Trophoblast cell (in vitro differentiated cells and primary cell): ENCODE measurements around the gene STRIP2.
"Not testable (repeated sequence)": the region's sequence is repeated elsewhere in the genome, so short reads cannot be mapped to it uniquely, and the experiment has no call there.

Source experiments
- DNase-seq, 2 donors: peaks; one replicate each; pipeline ENCODE4 v3.0.0-alpha.2; 2016
- H2AFZ ChIP-seq: 2 replicates; pipeline ENCODE4 v1.6.1; 2013; ENCODE audit warnings: low read length, moderate library complexity, mild to moderate bottlenecking; ENCODE audit not compliant: insufficient read depth, poor library complexity
- H2AK5ac ChIP-seq: 2 replicates; pipeline ENCODE4 v1.6.1; 2013; ENCODE audit warnings: mild to moderate bottlenecking, low read length
- H2BK120ac ChIP-seq: 2 replicates; pipeline ENCODE4 v1.6.1; 2013; ENCODE audit warnings: low read length, mild to moderate bottlenecking, moderate library complexity; ENCODE audit not compliant: insufficient read depth, poor library complexity
- H2BK12ac ChIP-seq: 2 replicates; pipeline ENCODE4 v1.6.1; 2013; ENCODE audit warnings: mild to moderate bottlenecking, low read length, moderate library complexity
- H2BK5ac ChIP-seq: 2 replicates; pipeline ENCODE4 v1.6.1; 2013; ENCODE audit warnings: low read length, low read depth, moderate library complexity, mild to moderate bottlenecking; ENCODE audit not compliant: poor library complexity
- H3K14ac ChIP-seq: 2 replicates; pipeline ENCODE4 v1.6.1; 2013; ENCODE audit warnings: mild to moderate bottlenecking, low read length
- H3K18ac ChIP-seq: 2 replicates; pipeline ENCODE4 v1.6.1; 2013; ENCODE audit warnings: mild to moderate bottlenecking, low read length
- H3K23ac ChIP-seq: 2 replicates; pipeline ENCODE4 v1.6.1; 2013; ENCODE audit warnings: low read length
- H3K27ac ChIP-seq: 2 replicates; pipeline ENCODE4 v1.5.1; 2013; ENCODE audit warnings: low read depth, mild to moderate bottlenecking, inconsistent platforms, low read length, moderate library complexity
- H3K27me3 ChIP-seq: 2 replicates; pipeline ENCODE4 v1.6.1; 2013; ENCODE audit warnings: inconsistent platforms, mild to moderate bottlenecking, low read length, moderate library complexity; ENCODE audit not compliant: insufficient read depth
- H3K36me3 ChIP-seq, 2 experiments: 1 replicate in 1 of 2; 2 replicates in 1 of 2; pipeline ENCODE4 v1.6.1; 2013; ENCODE audit warnings: low read length in 2 of 2, mild to moderate bottlenecking in 2 of 2, moderate library complexity in 1 of 2; ENCODE audit not compliant: insufficient read depth in 2 of 2, control insufficient read depth in 1 of 2
- H3K4ac ChIP-seq: 2 replicates; pipeline ENCODE4 v1.6.1; 2013; ENCODE audit warnings: low read depth, mild to moderate bottlenecking, low read length, moderate library complexity
- H3K4me1 ChIP-seq, 2 experiments: 1 replicate in 1 of 2; 2 replicates in 1 of 2; pipeline ENCODE4 v1.6.1; 2013; ENCODE audit warnings: low read length in 2 of 2, mild to moderate bottlenecking in 2 of 2, moderate library complexity in 1 of 2; ENCODE audit not compliant: insufficient read depth in 2 of 2, control insufficient read depth in 1 of 2
- H3K4me2 ChIP-seq: 2 replicates; pipeline ENCODE4 v1.6.1; 2013; ENCODE audit warnings: inconsistent platforms, mild to moderate bottlenecking, low read length, moderate library complexity
- H3K4me3 ChIP-seq: 2 replicates; pipeline ENCODE4 v1.5.1; 2013; ENCODE audit warnings: mild to moderate bottlenecking, low read depth, low read length, inconsistent platforms
- H3K79me1 ChIP-seq: one replicate; pipeline ENCODE4 v1.6.1; 2013; ENCODE audit warnings: low read length
- H3K79me2 ChIP-seq: 2 replicates; pipeline ENCODE4 v1.6.1; 2013; ENCODE audit warnings: low read length, mild to moderate bottlenecking; ENCODE audit not compliant: control insufficient read depth, insufficient read depth, poor library complexity
- H3K9ac ChIP-seq: 2 replicates; pipeline ENCODE4 v1.6.1; 2013; ENCODE audit warnings: mild to moderate bottlenecking, low read length
- H3K9me3 ChIP-seq: 2 replicates; pipeline ENCODE4 v1.6.1; 2013; ENCODE audit warnings: low read depth, mild to moderate bottlenecking, control low read depth, inconsistent platforms, low read length; ENCODE audit not compliant: insufficient read depth
- H4K12ac ChIP-seq: 2 replicates; pipeline ENCODE4 v1.6.1; 2013; ENCODE audit warnings: low read depth, mild to moderate bottlenecking, low read length, moderate library complexity
- H4K8ac ChIP-seq: 2 replicates; pipeline ENCODE4 v1.6.1; 2013; ENCODE audit warnings: low read depth, mild to moderate bottlenecking, low read length, moderate library complexity
- H4K91ac ChIP-seq: one replicate; pipeline ENCODE4 v1.6.1; 2013; ENCODE audit warnings: low read depth, mild to moderate bottlenecking, low read length, moderate library complexity
- WGBS: extraction: QIAGEN DNeasy Blood & Tissue Kit; methylation state at CpG from one replicate; pipeline ENCODE4 v1.1.7; 2013; ENCODE audit warnings: missing lambda C conversion rate; ENCODE audit not compliant: insufficient read length, insufficient coverage; ENCODE audit errors: extremely low coverage; 5-methylcytosine and 5-hydroxymethylcytosine counted together

STRIP2 gene

GRCh38 chr7:129475931-129476330, 41.7 kb downstream of the STRIP2 start:
- H3K9me3 ChIP-seq, H3K14ac ChIP-seq, H3K4me1 ChIP-seq, H3K36me3 ChIP-seq, H3K23ac ChIP-seq, H3K4ac ChIP-seq, DNase-seq, H3K9ac ChIP-seq, H4K12ac ChIP-seq, H2AK5ac ChIP-seq, H4K8ac ChIP-seq, H2BK12ac ChIP-seq, H3K79me1 ChIP-seq, H3K27ac ChIP-seq, H2AFZ ChIP-seq, H2BK120ac ChIP-seq, H3K18ac ChIP-seq, H4K91ac ChIP-seq, H3K27me3 ChIP-seq, H2BK5ac ChIP-seq, H3K4me3 ChIP-seq, H3K79me2 ChIP-seq, H3K4me2 ChIP-seq: not testable (repeated sequence)
- WGBS: no CpG with 5 or more reads among the region's 27 CpGs

GRCh38 chr7:129476398-129476797, 42.2 kb downstream of the STRIP2 start:
- H3K9ac ChIP-seq, H3K79me2 ChIP-seq, H3K27ac ChIP-seq, H4K12ac ChIP-seq, H3K9me3 ChIP-seq, H3K4me3 ChIP-seq, H2BK12ac ChIP-seq, H3K4me1 ChIP-seq, H3K14ac ChIP-seq, H3K23ac ChIP-seq, H4K8ac ChIP-seq, H2BK5ac ChIP-seq, H2BK120ac ChIP-seq, H3K27me3 ChIP-seq, H3K36me3 ChIP-seq, H3K4me2 ChIP-seq, H3K79me1 ChIP-seq, H2AK5ac ChIP-seq, H3K4ac ChIP-seq, H2AFZ ChIP-seq, H3K18ac ChIP-seq, DNase-seq, H4K91ac ChIP-seq: not testable (repeated sequence)
- no CpG with 5 or more reads among the region's 27 CpGs for WGBS

GRCh38 chr7:129479831-129480230, 45.6 kb downstream of the STRIP2 start:
- no peak overlapping the region for H3K18ac ChIP-seq
- no peak overlapping the region for H3K4ac ChIP-seq
- no peaks in the 10 kb centered on the region for H3K27me3 ChIP-seq
- H3K14ac ChIP-seq: no peak overlapping the region
- H3K27ac ChIP-seq: no peak overlapping the region
- no peak overlapping the region for H2AK5ac ChIP-seq
- no peaks in the 10 kb centered on the region for H3K4me1 ChIP-seq
- no peaks in the 10 kb centered on the region for H3K79me1 ChIP-seq
- no peak overlapping the region for H3K4me2 ChIP-seq
- no peak overlapping the region for H3K23ac ChIP-seq
- peaks cover 0 to 2% of the 10 kb centered on the region in 2 experiments for H3K36me3 ChIP-seq
- H4K8ac ChIP-seq: no peak overlapping the region
- H2BK12ac ChIP-seq: no peak overlapping the region
- no peaks in the 10 kb centered on the region for H3K79me2 ChIP-seq
- H4K12ac ChIP-seq: no peak overlapping the region
- no peak overlapping the region for H4K91ac ChIP-seq
- no CpG with 5 or more reads among the region's 1 CpG for WGBS
- no peak overlapping the region for H2BK5ac ChIP-seq
- H2BK120ac ChIP-seq: no peak overlapping the region
- H2AFZ ChIP-seq: no peak overlapping the region
- no peak overlapping the region for H3K9ac ChIP-seq
- H3K4me3 ChIP-seq: no peak overlapping the region
- DNase-seq: no peak
- H3K9me3 ChIP-seq: peaks cover 2% of the 10 kb centered on the region

- peaks cover 3 to 4% of the 10 kb centered on the region in 2 experiments for H3K4me1 ChIP-seq
- H3K4ac ChIP-seq: no peak overlapping the region
- no peaks in the 10 kb centered on the region for H3K79me2 ChIP-seq
- H3K27me3 ChIP-seq: no peaks in the 10 kb centered on the region
- H2AK5ac ChIP-seq: no peak overlapping the region
- H3K9me3 ChIP-seq: peaks cover 2% of the 10 kb centered on the region
- no peak overlapping the region for H2AFZ ChIP-seq
- no peak overlapping the region for H3K14ac ChIP-seq
- DNase-seq: peak in 1 of 2 donors; percentile 62
- no peak overlapping the region for H2BK120ac ChIP-seq
- H3K9ac ChIP-seq: no peak overlapping the region
- no peak overlapping the region for H4K12ac ChIP-seq
- no CpG with 5 or more reads among the region's 6 CpGs for WGBS
- no peak overlapping the region for H3K4me2 ChIP-seq
- H3K36me3 ChIP-seq: peaks cover 0 to 2% of the 10 kb centered on the region in 2 experiments
- H4K91ac ChIP-seq: no peak overlapping the region
- H3K79me1 ChIP-seq: no peaks in the 10 kb centered on the region
- H3K18ac ChIP-seq: no peak overlapping the region
- peak overlapping the region; percentile 41 for H3K27ac ChIP-seq
- H2BK5ac ChIP-seq: no peak overlapping the region
- no peak overlapping the region for H2BK12ac ChIP-seq
- no peak overlapping the region for H4K8ac ChIP-seq
- no peak overlapping the region for H3K4me3 ChIP-seq
- no peak overlapping the region for H3K23ac ChIP-seq
Measured at GRCh38 chr7:129480674-129481363, 46.6 kb downstream of the STRIP2 start.
